Esophagus (tissue), 2 donors: ENCODE measurements around the gene SNX20. TPM values are rescaled to one million over a fixed set of nuclear protein-coding genes. Genes with fewer than 3 reads are reported as not detected.
A peak's percentile ranks its signal among the peaks of the same experiment; 100 is the strongest.

Source experiments
- H3K27ac ChIP-seq, 2 donors: one replicate each; pipeline ENCODE4 v1.5.1; 2013; ENCODE audit warnings: low read depth in 2 of 2, mild to moderate bottlenecking in 2 of 2, inconsistent platforms in 1 of 2, low read length in 1 of 2, moderate library complexity in 1 of 2
- H3K27me3 ChIP-seq, 2 donors: one replicate each; pipeline ENCODE4 v1.6.1; 2013; ENCODE audit warnings: low read length in 2 of 2, control low read depth in 1 of 2, mild to moderate bottlenecking in 1 of 2; ENCODE audit not compliant: insufficient read depth in 2 of 2, control insufficient read depth in 1 of 2
- H3K36me3 ChIP-seq, 2 donors: one replicate each; pipeline ENCODE4 v1.6.1; 2013; ENCODE audit warnings: low read length in 1 of 2; ENCODE audit not compliant: control insufficient read depth in 2 of 2, insufficient read depth in 2 of 2
- H3K4me1 ChIP-seq, 2 donors: one replicate each; pipeline ENCODE4 v1.6.1; 2013; ENCODE audit warnings: low read length in 1 of 2; ENCODE audit not compliant: control insufficient read depth in 2 of 2, insufficient read depth in 2 of 2
- H3K4me3 ChIP-seq, 2 donors: one replicate each; pipeline ENCODE4 v1.5.1; 2013; ENCODE audit warnings: low read length in 2 of 2, mild to moderate bottlenecking in 2 of 2, low read depth in 1 of 2, moderate library complexity in 1 of 2
- H3K9me3 ChIP-seq, 2 donors: one replicate each; pipeline ENCODE4 v1.6.1; 2013; ENCODE audit warnings: mild to moderate bottlenecking in 2 of 2, low read depth in 1 of 2, low read length in 1 of 2, moderate library complexity in 1 of 2; ENCODE audit not compliant: control insufficient read depth in 2 of 2, insufficient read depth in 1 of 2
- WGBS, 2 donors: extraction: QIAGEN DNeasy Blood & Tissue Kit; methylation state at CpG; one replicate each; pipeline ENCODE4 v1.1.7; 2013; 5-methylcytosine and 5-hydroxymethylcytosine counted together
- polyA plus RNA-seq, 2 donors: library from polyadenylated mRNA; stranded (reverse); fragments of 200-250 nt; gene quantifications; one replicate each; pipeline ENCODE4 v1.2.3, GENCODE V29; 2013
- donor health status: healthy with polysubstance abuse.
- donor health status: Bipolar disorder and iron deficiency.

Gene SNX20
- polyA plus RNA-seq, 2 donors = 0.43 to 0.75 TPM

DNA sequence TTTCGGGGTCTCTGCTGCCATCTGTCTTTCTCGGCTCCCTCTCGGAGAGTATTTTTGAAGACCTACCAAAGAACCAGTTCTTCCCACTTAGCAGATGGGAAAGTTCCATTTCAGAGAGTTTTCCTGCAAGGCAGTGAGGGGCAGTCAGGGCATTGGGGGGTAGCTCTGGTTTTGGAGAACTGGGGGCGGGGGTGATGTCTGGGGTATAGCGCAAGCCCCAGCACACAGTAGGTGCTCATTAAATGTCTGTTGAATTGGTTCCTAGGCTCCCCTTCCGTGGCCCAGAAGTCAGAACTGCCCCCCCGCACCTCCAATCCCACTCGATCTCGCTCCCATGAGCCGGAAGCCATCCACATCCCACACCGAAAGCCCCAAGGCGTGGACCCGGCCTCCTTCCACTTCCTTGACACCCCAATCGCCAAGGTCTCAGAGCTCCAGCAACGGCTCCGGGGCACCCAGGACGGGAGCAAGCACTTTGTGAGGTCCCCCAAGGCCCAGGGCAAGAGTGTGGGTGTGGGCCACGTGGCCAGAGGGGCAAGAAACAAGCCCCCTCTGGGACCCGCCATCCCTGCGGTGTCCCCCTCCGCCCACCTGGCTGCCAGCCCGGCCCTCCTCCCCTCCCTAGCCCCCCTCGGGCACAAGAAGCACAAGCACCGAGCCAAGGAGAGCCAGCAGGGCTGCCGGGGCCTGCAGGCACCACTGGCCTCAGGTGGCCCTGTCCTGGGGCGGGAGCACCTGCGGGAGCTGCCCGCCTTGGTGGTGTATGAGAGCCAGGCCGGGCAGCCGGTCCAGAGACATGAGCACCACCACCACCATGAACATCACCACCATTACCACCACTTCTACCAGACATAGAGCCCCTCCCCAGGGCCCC, 47.9 kb downstream of the SNX20 start:
- Histone ChIP-seq H3K36me3 (peaks cover 0 to 2% of the 10 kb centered on the region in 2 donors), H3K27ac (no peak overlapping the region), H3K4me3 (no peak overlapping the region), H3K9me3 (no peaks in the 10 kb centered on the region), H3K4me1 (no peaks in the 10 kb centered on the region), H3K27me3 (no peaks in the 10 kb centered on the region)
- 86 to 93% methylated on average over 28 to 30 of the region's 30 CpGs for WGBS, 2 donors

- Histone ChIP-seq H3K9me3 (no peaks in the 10 kb centered on the region), H3K4me1 (peaks cover 0 to 6% of the 10 kb centered on the region in 2 donors), H3K36me3 (peaks cover 0 to 2% of the 10 kb centered on the region in 2 donors), H3K27me3 (no peaks in the 10 kb centered on the region), H3K4me3 (no peak overlapping the region), H3K27ac (no peak overlapping the region)
- WGBS, 2 donors = 92 to 95% methylated on average over 22 of the region's 22 CpGs
Observed at GRCh38 chr16:50631985-50632576, 49.0 kb downstream of the SNX20 start.

GRCh38 chr16:50631249-50631984, 49.7 kb downstream of the SNX20 start:
- Histone ChIP-seq H3K4me3 (no peak overlapping the region), H3K9me3 (no peaks in the 10 kb centered on the region), H3K36me3 (peaks cover 0 to 2% of the 10 kb centered on the region in 2 donors), H3K4me1 (peaks cover 0 to 6% of the 10 kb centered on the region in 2 donors), H3K27me3 (no peaks in the 10 kb centered on the region), H3K27ac (no peak overlapping the region)
- WGBS, 2 donors = 73 to 76% methylated on average over 7 to 8 of the region's 8 CpGs

- 94% methylated on average over 11 of the region's 11 CpGs for WGBS, 2 donors
Observed at GRCh38 chr16:50630394-50631020, 50.6 kb downstream of the SNX20 start.

DNA sequence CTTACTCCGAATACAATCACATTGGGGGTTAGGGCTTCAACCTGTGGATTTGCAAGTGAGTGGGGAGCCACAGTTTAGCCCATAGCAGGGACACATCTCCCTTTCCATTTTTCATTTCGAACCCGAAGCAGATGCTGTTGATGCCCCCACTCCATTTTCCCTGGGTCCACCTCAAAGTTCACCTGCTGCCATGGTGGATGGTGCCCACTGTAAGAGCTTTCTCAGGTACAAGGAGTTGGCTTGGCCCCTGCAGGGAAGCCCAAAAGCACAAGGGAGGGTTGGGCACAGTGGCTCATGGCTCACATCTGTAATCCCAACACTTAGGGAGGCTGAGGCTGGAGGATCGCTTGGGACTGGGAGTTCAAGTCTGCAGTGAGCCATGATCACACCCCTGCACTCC, 51.8 kb downstream of the SNX20 start:
- WGBS, 2 donors = 89 to 90% methylated on average over 4 of the region's 4 CpGs
- H3K27ac ChIP-seq = no peak overlapping the region
- H3K27me3 ChIP-seq = no peaks in the 10 kb centered on the region
- no peaks in the 10 kb centered on the region for H3K9me3 ChIP-seq
- H3K4me3 ChIP-seq = no peak overlapping the region
- H3K4me1 ChIP-seq = peaks cover 0 to 8% of the 10 kb centered on the region in 2 donors
- H3K36me3 ChIP-seq = peaks cover 0 to 6% of the 10 kb centered on the region in 2 donors

More at GRCh38 chr16:50630394-50631020, 50.6 kb downstream of the SNX20 start:
- Histone ChIP-seq H3K27me3 (no peaks in the 10 kb centered on the region), H3K4me3 (no peak overlapping the region), H3K27ac (no peak overlapping the region), H3K4me1 (peaks cover 0 to 8% of the 10 kb centered on the region in 2 donors), H3K9me3 (no peaks in the 10 kb centered on the region), H3K36me3 (peaks cover 0 to 2% of the 10 kb centered on the region in 2 donors)

DNA sequence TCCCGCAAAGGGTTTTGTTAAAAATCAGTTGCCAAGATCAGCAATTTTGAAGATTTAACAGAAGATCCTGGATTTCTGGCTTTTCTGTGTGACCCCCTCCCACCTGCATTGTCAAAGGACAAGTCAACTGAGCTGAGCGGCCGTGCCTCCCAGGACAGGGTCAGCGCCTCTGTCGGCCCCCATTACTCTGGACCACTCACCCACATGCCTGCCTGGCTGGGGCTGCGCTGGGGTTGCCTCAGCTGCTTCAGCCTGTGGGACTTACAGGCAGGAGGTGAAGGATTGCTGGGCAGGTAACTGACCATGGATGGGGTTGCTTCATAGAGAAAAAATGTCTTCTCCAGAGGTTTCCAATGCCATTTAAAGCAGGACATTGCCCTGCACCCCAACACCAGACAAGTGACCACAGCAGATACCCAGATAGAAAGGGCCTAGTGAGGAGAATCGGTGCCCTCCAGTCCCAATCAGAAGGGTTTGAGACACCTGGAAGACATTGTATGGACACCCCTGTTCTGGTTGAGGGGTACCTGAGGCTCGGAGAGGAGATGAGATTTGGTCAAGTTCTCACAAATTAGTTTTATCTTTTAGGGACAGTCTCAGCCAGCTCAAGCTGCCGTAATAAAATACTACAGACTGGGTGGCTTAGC, 52.8 kb downstream of the SNX20 start:
- no peaks in the 10 kb centered on the region for H3K9me3 ChIP-seq
- no peak overlapping the region for H3K27ac ChIP-seq
- no peaks in the 10 kb centered on the region for H3K27me3 ChIP-seq
- WGBS, 2 donors = 92 to 97% methylated on average over 9 of the region's 9 CpGs
- peaks cover 0 to 15% of the 10 kb centered on the region in 2 donors for H3K4me1 ChIP-seq
- H3K36me3 ChIP-seq = peaks cover 0 to 6% of the 10 kb centered on the region in 2 donors
- H3K4me3 ChIP-seq = no peak overlapping the region

GRCh38 chr16:50627419-50627818, 53.7 kb downstream of the SNX20 start:
- peaks cover 0 to 15% of the 10 kb centered on the region in 2 donors for H3K4me1 ChIP-seq
- 12 to 24% methylated on average over 10 of the region's 10 CpGs for WGBS, 2 donors
- H3K36me3 ChIP-seq = peaks cover 0 to 6% of the 10 kb centered on the region in 2 donors
- no peaks in the 10 kb centered on the region for H3K27me3 ChIP-seq
- no peaks in the 10 kb centered on the region for H3K9me3 ChIP-seq
- H3K27ac ChIP-seq = peak overlapping the region in 1 of 2 donors; percentile 26
- no peak overlapping the region for H3K4me3 ChIP-seq

GRCh38 chr16:50626868-50627267, 54.2 kb downstream of the SNX20 start:
- Histone ChIP-seq H3K27ac (no peak overlapping the region), H3K36me3 (peaks cover 0 to 6% of the 10 kb centered on the region in 2 donors), H3K4me1 (peaks cover 0 to 15% of the 10 kb centered on the region in 2 donors), H3K27me3 (no peaks in the 10 kb centered on the region), H3K4me3 (no peak overlapping the region), H3K9me3 (no peaks in the 10 kb centered on the region)
- 37 to 53% methylated on average over 4 of the region's 4 CpGs for WGBS, 2 donors

DNA sequence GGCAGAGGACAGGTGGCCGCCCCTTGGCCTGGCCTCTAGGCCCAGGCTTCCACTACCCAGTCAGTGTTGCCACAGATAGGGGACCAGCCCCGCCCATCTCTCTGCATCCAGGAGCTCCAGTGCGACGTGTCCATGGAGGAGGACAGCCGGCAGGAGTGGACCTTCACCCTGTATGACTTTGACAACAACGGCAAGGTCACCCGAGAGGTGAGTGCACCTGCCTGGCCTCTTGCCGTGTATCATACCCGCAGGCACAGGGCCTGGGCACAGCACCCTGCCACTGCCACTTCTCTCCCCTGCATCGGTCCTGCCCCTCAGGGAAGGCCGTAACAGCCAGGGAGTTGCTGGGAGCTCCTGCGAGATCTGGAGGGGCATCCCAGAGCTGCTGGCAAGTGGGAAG, 55.7 kb downstream of the SNX20 start:
- Histone ChIP-seq H3K27ac (no peak overlapping the region), H3K9me3 (no peaks in the 10 kb centered on the region), H3K4me3 (no peak overlapping the region), H3K36me3 (peaks cover 0 to 4% of the 10 kb centered on the region in 2 donors), H3K4me1 (peaks cover 0 to 19% of the 10 kb centered on the region in 2 donors), H3K27me3 (no peaks in the 10 kb centered on the region)
- WGBS, 2 donors = 89 to 91% methylated on average over 12 of the region's 12 CpGs
